22Rv1 (cell line): Measurements from ENCODE around the gene MAN1C1.

Experiments
- ZFX ChIP-seq: fragments of 450-650 bp; IDR thresholded peaks from 2 replicates; pipeline ENCODE4 v1.6.1; 2017; ENCODE audit warnings: antibody characterized with exemption, borderline replicate concordance
- TF ChIP-seq, protein P1 (sequence below): fragments of 450-650 bp; IDR thresholded peaks from 2 replicates; pipeline ENCODE4 v1.5.1; 2017; ENCODE audit warnings: mild to moderate bottlenecking

DNA sequence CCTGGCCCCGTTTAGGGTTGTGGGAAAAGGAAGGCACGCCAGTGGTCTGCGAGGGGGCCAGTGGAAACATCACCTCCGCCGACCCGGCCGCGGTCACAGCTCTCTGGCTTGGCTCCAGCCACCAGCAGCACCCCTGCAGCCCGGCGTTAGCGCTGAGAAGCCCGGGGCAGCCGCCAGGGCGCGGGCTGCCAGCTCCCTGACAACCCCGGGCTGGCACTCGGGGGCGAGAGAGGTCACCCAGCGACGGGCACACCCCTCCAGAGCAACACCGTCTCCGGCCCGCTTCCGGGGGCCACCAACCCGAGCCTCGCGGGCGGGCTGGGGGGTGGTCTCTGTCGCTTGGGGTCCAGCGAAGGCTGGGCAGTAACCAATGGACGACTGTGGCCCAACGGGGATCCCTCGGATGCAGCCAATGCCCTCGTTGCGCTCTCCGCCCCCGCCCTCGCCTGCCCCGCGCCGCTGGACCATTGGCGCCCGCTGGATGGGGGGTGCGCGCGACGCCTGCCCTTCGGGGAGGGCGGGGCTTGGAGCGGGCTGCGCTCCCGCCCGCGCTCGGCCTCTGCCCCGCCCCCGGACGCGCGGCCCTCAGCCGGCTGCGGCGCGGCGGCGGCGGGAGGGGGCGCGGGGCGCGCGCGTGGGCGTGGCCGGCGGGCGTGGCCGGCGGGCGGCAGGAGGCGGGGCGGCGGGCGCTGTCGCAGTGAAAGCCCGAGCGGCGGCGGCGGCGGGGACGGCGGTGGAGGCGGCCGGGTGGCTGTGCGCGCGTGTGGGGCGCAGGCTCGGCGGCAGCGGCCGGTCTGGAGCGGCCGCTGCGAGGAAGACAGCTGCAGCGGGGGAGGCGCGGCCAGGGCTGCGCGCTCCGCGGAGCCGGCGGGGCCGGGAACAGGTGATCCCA is at the start of gene MAN1C1:
- TF ChIP-seq, protein P1, sequence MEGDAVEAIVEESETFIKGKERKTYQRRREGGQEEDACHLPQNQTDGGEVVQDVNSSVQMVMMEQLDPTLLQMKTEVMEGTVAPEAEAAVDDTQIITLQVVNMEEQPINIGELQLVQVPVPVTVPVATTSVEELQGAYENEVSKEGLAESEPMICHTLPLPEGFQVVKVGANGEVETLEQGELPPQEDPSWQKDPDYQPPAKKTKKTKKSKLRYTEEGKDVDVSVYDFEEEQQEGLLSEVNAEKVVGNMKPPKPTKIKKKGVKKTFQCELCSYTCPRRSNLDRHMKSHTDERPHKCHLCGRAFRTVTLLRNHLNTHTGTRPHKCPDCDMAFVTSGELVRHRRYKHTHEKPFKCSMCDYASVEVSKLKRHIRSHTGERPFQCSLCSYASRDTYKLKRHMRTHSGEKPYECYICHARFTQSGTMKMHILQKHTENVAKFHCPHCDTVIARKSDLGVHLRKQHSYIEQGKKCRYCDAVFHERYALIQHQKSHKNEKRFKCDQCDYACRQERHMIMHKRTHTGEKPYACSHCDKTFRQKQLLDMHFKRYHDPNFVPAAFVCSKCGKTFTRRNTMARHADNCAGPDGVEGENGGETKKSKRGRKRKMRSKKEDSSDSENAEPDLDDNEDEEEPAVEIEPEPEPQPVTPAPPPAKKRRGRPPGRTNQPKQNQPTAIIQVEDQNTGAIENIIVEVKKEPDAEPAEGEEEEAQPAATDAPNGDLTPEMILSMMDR: peak; percentile 12; the same call in 1 of the 2 replicates
- TF ChIP-seq ZFX: no peak
